Left colon (tissue), 2 donors: ENCODE results near the gene ATP8B3. TPM values are rescaled to one million over a fixed set of nuclear protein-coding genes. Genes with fewer than 3 reads are reported as not detected.

Source experiments
- ATAC-seq: fragments of 200-7000 bp; cut with Tn5 transposase; one replicate; pipeline ENCODE4 v1.9.1; 2020; ENCODE audit warnings: mild to moderate bottlenecking, moderate library complexity
- DNase-seq, 2 donors: peaks; one replicate each; pipeline ENCODE4 v3.0.0-alpha.2; 2020
- intact Hi-C, 2 donors: fragments of 100-400 bp; cut with DNase I in 1 of 2; cut with micrococcal nuclease in 1 of 2; formaldehyde crosslinking; loops; one replicate each; pipeline versions ENCODE4 v1.11.2 to v1.14.0; 2022; cut with DNase I, micrococcal nuclease
- total RNA-seq, 2 donors: library from RNA; stranded (reverse); fragmentation: NEBNext Ultra II Directional; extraction: Animal tissue kit (Norgen Biotek cat#: 25700); gene quantifications; one replicate each; pipeline ENCODE4 v1.2.1, GENCODE V29; 2021
- donor health status: DM: no; HTN: no; CAD: no.
- donor health status: DM: yes; HTN: yes; CAD: no.

Gene ATP8B3
- total RNA-seq, 2 donors from 2014 or later = 0.52 to 0.84 TPM

GRCh38 chr19:1822210-1822609, 10.1 kb upstream of the ATP8B3 start:
- ATAC-seq (no peak), DNase-seq (no peak)
- intact Hi-C loops = no loop called here

- DNase-seq = no peak
- intact Hi-C loops = no loop called here
- no peak for ATAC-seq
Measured at GRCh38 chr19:1819341-1820255, 7.5 kb upstream of the ATP8B3 start.

DNA sequence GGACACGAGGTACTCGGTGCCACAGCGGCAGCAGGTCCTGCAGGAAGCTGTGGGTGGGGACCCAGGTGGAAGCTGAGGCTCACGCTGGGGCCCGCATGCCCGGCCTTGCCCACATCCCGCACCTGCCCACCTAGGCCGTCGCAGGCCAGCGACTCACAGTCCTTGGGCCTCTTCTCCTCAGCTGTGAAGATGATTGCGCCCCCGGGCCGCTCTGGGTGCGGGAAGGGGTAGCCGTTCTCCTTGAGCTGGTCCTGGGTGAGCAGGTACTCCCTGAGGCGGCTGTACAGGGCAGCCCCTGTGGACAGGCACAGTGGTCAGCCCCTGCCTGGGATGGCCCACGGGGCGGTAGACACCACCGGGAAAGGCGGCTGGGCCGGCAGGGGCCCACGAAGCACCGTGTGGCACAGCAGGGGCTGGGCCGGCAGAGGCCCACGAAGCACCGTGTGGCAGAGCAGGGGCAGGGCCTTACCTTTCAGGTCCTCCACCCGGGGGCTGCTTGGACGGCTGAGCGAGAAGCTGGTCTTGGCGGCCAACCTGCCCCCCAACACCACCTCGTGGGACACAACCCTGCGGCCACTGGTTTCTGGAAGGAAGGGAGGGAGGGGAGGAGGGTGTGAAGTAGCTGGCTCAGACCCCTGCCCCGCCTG, 6.6 kb upstream of the ATP8B3 start:
- no peak for ATAC-seq
- intact Hi-C loops = no loop called here

DNA sequence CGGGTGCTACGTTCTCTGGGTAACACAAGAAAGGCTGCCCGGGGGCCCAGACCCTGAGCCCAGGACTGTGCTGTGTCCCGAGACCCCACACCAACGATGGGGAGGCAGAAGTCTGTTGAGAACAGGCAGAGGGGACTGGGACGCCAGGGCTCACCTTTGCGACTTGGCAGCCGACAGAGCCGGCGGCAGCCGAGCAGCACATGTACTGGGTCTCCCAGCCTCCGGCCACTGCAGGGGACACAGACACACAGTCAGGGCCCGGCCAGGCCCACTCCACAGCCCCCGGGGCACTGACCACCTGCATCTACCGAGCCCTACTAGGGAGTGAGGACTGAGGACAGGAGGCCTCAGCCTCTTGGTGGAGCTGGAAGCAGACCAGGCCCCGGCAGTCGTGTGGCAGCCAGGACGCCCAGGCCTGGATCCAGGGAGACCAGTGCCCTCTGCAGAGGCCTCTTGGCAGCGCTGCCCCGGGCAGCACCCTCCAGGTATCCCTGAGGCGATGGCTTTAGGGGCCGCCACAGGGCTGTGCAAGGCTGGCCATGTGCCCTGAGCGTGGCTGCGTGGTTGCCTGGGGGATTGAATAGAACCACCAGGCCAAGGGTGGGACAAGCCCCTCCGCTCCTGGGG, 5.6 kb upstream of the ATP8B3 start:
- intact Hi-C loops = no loop called here
- DNase-seq (no peak), ATAC-seq (no peak)

More for the DNA sequence above, 6.6 kb upstream of the ATP8B3 start:
- no peak for DNase-seq

- no peak for ATAC-seq
- intact Hi-C loops = no loop called here
- DNase-seq = no peak
Measured at GRCh38 chr19:1816530-1817298, 4.6 kb upstream of the ATP8B3 start.

DNA sequence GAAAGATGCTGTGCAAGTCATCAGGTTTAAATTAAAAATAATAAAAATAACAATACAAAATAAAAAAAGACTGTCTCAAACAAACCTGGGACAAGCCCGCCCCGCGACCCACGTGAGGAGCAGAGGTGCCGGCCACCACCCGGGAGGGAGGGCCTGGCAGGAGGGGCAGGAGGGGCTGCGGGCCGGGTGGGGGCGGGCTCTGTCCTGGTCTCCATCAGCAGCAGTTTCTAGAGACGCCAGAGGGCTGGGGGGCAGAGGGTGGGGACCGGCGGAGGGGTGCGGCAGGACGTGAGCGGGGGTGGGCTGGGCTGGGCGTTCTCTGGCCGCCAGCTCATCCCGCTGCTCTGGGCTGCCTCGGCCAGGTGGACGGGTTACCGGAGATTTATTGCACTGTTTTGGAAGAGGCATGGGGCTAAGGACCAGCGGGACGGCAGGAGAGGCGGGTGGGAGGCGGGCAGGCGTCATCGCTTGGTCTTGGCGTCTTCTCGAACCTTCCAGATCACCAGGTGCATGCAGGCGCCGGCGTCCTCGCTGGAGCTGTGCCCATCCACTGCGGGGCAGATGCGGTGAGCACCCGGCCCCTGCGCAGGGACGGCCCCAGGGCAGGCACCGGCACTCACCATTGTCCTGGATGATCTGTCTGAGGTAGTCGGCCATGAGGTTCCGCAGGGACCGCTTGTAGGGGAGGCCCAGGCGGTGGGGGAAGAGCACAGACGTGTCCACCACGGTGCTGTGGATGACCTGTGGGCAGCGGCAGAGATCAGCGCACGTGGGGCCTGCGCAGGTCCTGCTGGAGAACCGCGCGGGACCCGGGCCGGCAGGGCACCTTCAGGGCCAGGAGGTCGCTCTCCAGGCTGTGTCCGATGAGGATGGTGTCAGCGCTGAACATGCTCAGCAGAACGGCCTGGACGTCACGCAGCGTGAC, 3.8 kb upstream of the ATP8B3 start:
- no peak for ATAC-seq
- DNase-seq = no peak
- intact Hi-C loops = no loop called here

DNA sequence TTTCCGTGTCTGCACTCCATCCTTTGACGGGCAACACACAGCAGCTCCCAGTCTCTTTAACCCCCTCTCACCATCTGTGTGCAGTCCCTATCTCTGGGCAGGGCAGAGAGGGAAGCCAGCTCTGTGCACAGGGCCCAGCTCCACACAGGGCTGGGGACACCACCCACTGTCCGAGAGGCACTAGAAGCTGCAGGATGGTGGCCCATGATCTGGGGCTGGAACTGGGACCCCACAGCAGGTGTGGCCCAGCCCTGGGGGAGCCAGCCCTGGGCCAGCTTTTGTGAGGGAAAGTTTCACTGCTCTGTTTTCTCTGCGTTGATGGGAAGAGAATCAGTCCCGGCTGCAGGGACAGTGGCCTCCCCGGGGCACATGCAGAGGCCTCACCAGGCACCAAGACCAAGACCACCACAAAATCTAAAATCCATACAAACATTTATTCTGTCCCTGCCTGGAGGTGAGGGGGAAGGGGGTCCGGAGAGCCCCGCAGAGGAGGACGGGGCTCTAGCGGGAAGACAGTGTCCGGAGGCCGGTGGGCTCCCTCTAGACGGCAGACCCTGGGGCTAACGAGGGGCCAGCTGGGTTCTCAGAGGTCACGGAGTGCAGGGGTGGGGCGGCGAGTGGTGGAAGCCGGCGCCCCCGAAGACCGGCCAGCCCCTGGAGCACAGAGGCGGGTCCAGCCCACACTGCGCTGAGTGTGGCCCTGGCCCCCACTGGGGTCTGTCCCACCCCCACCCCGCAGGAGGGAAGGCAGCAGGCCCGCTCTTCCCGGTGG, 2.9 kb upstream of the ATP8B3 start:
- intact Hi-C loops = no loop called here
- ATAC-seq (no peak), DNase-seq (no peak)

- DNase-seq = no peak
- ATAC-seq = no peak
- intact Hi-C loops = no loop called here
Measured at GRCh38 chr19:1814391-1814790, 2.3 kb upstream of the ATP8B3 start.

DNA sequence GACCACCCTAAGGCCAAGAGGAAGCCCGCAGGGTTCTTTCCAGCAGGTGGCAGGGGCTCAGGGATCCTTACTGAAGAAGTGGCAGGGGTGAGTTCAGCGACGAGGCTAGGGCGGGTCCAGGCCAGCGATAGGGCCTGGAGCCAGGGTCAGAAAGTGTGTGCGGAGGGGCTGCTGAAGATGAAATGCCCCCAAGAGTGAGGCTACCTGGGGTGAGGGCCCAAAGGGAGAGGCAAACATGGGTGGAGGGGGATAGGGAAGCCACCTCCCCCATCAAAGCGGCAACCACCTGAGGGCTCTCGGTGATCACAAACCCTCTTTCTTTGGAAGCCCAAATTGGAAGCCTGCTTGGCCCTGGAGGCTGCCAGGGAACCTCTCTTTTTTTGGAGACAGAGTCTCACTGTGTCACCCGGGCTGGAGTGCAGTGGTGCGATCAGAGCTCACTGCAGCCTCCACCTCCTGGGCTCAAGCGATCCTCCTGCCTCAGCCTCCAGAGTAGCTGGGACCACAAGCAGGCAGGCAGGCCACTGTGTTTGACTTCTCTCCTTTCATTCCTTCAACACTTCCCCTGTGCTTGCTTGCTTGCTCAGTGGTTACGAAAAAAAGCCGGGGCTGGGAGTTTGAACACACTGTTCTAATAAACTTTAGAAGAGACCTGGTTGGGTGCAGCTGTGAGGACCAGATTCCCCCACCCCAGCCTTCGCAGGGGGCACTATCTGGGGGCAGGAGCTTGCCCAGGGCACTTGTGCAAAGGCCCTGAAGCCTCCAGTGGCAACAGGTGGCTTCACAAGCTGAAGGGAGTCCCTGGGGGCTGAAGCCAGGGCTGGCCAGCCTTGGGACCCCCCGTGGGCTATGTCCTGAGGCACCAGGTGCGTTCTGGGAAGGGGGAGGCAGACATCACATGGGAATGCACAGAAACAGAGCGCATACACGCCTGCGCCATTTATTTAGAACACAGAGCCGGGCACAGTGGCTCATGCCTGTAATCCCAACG, 1.4 kb upstream of the ATP8B3 start:
- ATAC-seq (no peak), DNase-seq (no peak)
- intact Hi-C loops = no loop called here

- intact Hi-C loops = no loop called here
- peak; percentile 88 for ATAC-seq
- peak; percentile 98 for DNase-seq
Measured at GRCh38 chr19:1812426-1813191, 533 bp upstream of the ATP8B3 start.

- ATAC-seq = peak; percentile 34
- intact Hi-C loops = no loop called here
- DNase-seq = peak; percentile 73 to 76
Measured at GRCh38 chr19:1811472-1811894, 593 bp downstream of the ATP8B3 start.

GRCh38 chr19:1810439-1811160, 1.5 kb downstream of the ATP8B3 start:
- no peak for ATAC-seq
- intact Hi-C loops = no loop called here
- DNase-seq = no peak

GRCh38 chr19:1809678-1810077, 2.4 kb downstream of the ATP8B3 start:
- ATAC-seq (no peak), DNase-seq (no peak)
- intact Hi-C loops = no loop called here

DNA sequence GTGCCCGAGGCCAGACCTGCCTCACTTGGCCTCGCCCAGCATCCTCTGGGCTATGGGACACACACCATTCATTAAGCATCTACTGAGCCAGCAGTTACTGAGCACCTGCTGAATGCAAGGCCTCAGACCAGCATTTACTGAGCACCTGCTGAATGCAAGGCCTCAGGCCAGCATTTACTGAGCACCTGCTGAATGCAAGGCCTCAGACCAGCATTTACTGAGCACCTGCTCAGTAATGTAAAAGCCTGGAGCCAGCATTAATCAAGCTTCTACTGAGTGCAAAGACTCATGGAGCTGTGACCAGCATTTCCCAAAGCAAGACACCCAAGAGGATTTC, 3.7 kb downstream of the ATP8B3 start:
- intact Hi-C loops = no loop called here
- ATAC-seq = no peak

More for the DNA sequence above, 3.7 kb downstream of the ATP8B3 start:
- DNase-seq = no peak
